Peyer's patch (tissue), 4 donors: ENCODE data around the gene MUC2. TPM values are rescaled to one million over a fixed set of nuclear protein-coding genes. Genes with fewer than 3 reads are reported as not detected.

Experiments used
- DNase-seq, 3 donors: peaks; one replicate each; pipeline ENCODE4 v3.0.0-alpha.2; 2017 to 2019
- H3K27ac ChIP-seq, 4 donors: fragments of 200-600 bp; sonication (generic); one replicate each; pipeline ENCODE4 v1.5.1; 2016 to 2019
- H3K27me3 ChIP-seq, 2 donors: fragments of 200-600 bp; sonication (generic); one replicate each; pipeline ENCODE4 v1.5.1; 2019
- H3K36me3 ChIP-seq, 3 donors: fragments of 200-600 bp; sonication (generic); one replicate each; pipeline ENCODE4 v1.5.1; 2016 to 2019
- H3K4me1 ChIP-seq, 4 donors: fragments of 200-600 bp; sonication (generic); one replicate each; pipeline ENCODE4 v1.5.1; 2016 to 2019
- H3K4me3 ChIP-seq, 4 donors: fragments of 200-600 bp; sonication (generic); 1 replicate in 3 of 4; 2 replicates in 1 of 4; pipeline ENCODE4 v1.5.1; 2016 to 2019; ENCODE audit warnings: mild to moderate bottlenecking in 1 of 4
- H3K9me3 ChIP-seq, 4 donors: fragments of 200-600 bp; sonication (generic); one replicate each; pipeline ENCODE4 v1.5.1; 2016 to 2019; ENCODE audit warnings: mild to moderate bottlenecking in 1 of 4
- CTCF ChIP-seq, 6 experiments: fragments of 450-650 bp in 4 of 6; fragments of 200-600 bp in 2 of 6; sonication (generic) in 1 of 6; IDR thresholded peaks; one replicate each; pipeline ENCODE4 v1.5.1; 2017 to 2019; ENCODE audit warnings: antibody characterized with exemption in 6 of 6, mild to moderate bottlenecking in 3 of 6, moderate library complexity in 1 of 6
- POLR2A ChIP-seq, 2 donors: fragments of 450-650 bp; IDR thresholded peaks; one replicate each; pipeline ENCODE4 v1.5.1; 2017; ENCODE audit warnings: antibody characterized with exemption in 2 of 2, mild to moderate bottlenecking in 2 of 2, moderate library complexity in 2 of 2
- total RNA-seq, 4 donors: library from RNA; depleted of rRNA; stranded (reverse); fragments of >200 nt; gene quantifications; one replicate each; pipeline ENCODE4 v1.1.0, GENCODE V29; 2016

MUC2 gene
- total RNA-seq, 4 donors from 2014 or later = 817 to 1,165 (median 1,010) TPM

GRCh38 chr11:1051356-1052132 lies 23.1 kb upstream of the MUC2 start:
- no peak for TF ChIP-seq CTCF (IDR thresholded peaks at IDR 0.05)
- no peak for TF ChIP-seq POLR2A (IDR thresholded peaks at IDR 0.05)
- DNase-seq = peak in 1 of 3 donors; percentile 45
- Histone ChIP-seq H3K27me3 (no peaks in the 10 kb centered on the region), H3K4me3 (no peak overlapping the region), H3K27ac (no peak overlapping the region), H3K9me3 (no peaks in the 10 kb centered on the region), H3K36me3 (no peaks in the 10 kb centered on the region), H3K4me1 (peaks cover 0 to 38% (median 2%) of the 10 kb centered on the region in 4 donors)

GRCh38 chr11:1052133-1053011 lies 22.3 kb upstream of the MUC2 start:
- H3K4me1 ChIP-seq = peaks cover 0 to 38% (median 2%) of the 10 kb centered on the region in 4 donors
- peak in 1 of 3 donors; percentile 46 for DNase-seq
- no peak overlapping the region for H3K4me3 ChIP-seq
- no peaks in the 10 kb centered on the region for H3K9me3 ChIP-seq
- H3K27me3 ChIP-seq = no peaks in the 10 kb centered on the region
- TF ChIP-seq POLR2A (IDR thresholded peaks at IDR 0.05) (no peak), CTCF (IDR thresholded peaks at IDR 0.05) (no peak)
- H3K36me3 ChIP-seq = no peaks in the 10 kb centered on the region
- no peak overlapping the region for H3K27ac ChIP-seq

DNA sequence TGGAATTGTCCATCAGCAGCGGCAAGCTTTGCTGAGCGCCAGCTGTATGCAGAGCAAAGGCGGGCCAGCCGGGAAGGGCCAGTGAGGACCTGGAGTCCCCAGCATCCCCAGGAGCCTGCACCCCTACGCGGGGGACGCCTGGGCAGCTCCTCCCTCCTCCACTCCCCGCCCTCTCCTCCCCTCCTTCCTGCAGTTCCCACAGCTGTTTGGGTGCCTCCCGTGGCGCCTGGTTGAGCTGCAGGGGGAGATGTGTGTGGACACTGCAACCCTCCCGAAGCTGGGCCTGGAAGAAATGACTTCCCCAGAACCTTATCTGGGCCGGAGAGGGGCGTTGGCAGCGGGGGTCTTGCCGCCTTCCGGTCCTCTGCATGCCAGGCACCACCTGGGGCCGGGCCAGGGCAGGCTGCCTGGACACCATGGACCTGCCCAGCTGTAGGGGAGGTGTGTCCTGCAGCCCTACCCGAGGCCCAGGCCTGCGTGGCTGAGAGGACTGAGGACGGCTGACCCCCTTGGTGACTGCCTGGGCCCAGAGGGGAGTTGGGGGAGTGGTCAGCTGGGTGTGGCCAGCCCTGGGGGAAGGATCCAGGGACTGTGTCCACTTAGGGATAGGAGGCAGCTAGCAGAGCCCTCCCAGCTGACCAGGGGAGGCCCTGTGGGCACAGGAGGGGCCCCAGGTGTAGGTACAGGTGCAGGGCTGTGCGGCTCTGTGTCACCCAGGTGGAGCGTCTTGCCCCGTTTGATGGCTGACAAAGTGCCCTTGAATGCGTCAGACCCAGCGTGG lies 21.4 kb upstream of the MUC2 start:
- H3K9me3 ChIP-seq = no peaks in the 10 kb centered on the region
- H3K36me3 ChIP-seq = no peaks in the 10 kb centered on the region
- peak overlapping the region in 2 of 4 donors; percentile 32 to 33 for H3K4me3 ChIP-seq
- peaks cover 0 to 38% (median 2%) of the 10 kb centered on the region in 4 donors for H3K4me1 ChIP-seq
- TF ChIP-seq POLR2A (IDR thresholded peaks at IDR 0.05) (peak in 1 of 2 donors; percentile 13), CTCF (IDR thresholded peaks at IDR 0.05) (no peak)
- H3K27me3 ChIP-seq = no peaks in the 10 kb centered on the region
- DNase-seq = peak in 1 of 3 donors; percentile 68
- peak overlapping the region in 3 of 4 donors; percentile 43 to 78 (median 69) for H3K27ac ChIP-seq

DNA sequence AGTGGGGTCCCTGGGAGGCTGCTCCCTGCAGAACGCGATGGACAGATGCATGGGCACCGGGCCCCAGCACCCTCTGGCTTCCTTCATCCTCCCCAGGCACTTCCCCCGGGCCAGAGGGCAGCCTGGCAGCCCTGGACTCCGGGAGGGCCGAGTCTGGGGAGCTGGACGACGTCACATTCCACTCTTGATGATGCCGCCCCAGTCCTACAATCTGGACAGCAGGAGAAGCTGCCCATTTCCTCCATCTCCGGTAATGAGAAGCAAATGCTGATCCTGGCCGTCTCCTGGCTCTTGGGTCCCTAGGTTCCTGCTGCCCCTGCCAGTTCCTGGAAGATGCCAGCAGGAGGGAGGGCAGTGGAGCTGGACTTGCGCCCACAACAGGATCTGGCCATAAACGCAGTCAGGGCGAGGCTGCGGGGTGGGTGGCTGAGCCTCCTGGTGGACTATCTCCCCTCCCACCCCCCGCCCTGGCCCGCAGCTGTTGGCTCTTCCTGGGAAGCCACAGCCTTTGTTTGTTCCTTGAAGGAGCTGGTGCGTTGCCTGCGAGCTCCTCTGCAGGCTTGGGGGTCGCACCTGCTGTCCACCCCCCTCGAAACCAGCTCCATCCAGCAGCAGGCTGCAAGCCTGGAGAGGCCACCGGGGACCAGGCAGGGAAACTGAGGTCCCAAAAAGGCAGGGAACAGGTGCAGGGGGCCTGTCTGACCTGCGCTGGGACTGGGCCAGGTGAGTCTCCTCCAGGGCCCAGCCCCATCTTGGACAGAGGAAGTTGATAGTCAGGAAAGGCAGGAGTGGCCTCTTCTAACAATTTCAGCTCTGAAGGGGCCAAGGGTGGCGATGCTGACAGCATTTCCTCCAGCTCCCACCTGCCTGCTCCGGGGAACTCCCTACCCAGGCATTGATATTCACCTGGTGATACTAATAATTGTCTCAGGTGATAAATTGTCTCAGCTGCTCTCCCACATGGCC lies 20.2 kb upstream of the MUC2 start:
- DNase-seq = peak in 2 of 3 donors; percentile 82 to 87
- Histone ChIP-seq H3K27ac (peak overlapping the region in 3 of 4 donors; percentile 43 to 78 (median 69)), H3K27me3 (no peaks in the 10 kb centered on the region), H3K4me1 (peaks cover 0 to 38% (median 2%) of the 10 kb centered on the region in 4 donors), H3K4me3 (peak overlapping the region in 2 of 4 donors; percentile 32 to 33), H3K36me3 (no peaks in the 10 kb centered on the region), H3K9me3 (no peaks in the 10 kb centered on the region)
- peak in 3 of 6 experiments; percentile 25 to 31 (median 25) for TF ChIP-seq CTCF (IDR thresholded peaks at IDR 0.05)
- peak; percentile 29 to 53 for TF ChIP-seq POLR2A (IDR thresholded peaks at IDR 0.05)
